ENCODE measurements around the gene NIM1K.

GRCh38 chr5:43236653-43237355 is 44.8 kb downstream of the NIM1K start:
- TF ChIP-seq CTCF (IDR thresholded peaks at IDR 0.05) (no peak), KAT7 (CRISPR knock-in tag; IDR thresholded peaks at IDR 0.05; ENCODE audit: borderline replicate concordance) (no peak), CREB1 (CRISPR knock-in tag; IDR thresholded peaks at IDR 0.05) (no peak), TEAD1 (CRISPR knock-in tag; IDR thresholded peaks at IDR 0.05) (no peak), OVOL2 (CRISPR knock-in tag; IDR thresholded peaks at IDR 0.05; ENCODE audit: borderline replicate concordance) (no peak), CBFB (CRISPR knock-in tag; IDR thresholded peaks at IDR 0.05; ENCODE audit: low read depth) (no peak), PRRX2 (CRISPR knock-in tag; IDR thresholded peaks at IDR 0.05) (no peak)
- TF ChIP-seq, protein P1, sequence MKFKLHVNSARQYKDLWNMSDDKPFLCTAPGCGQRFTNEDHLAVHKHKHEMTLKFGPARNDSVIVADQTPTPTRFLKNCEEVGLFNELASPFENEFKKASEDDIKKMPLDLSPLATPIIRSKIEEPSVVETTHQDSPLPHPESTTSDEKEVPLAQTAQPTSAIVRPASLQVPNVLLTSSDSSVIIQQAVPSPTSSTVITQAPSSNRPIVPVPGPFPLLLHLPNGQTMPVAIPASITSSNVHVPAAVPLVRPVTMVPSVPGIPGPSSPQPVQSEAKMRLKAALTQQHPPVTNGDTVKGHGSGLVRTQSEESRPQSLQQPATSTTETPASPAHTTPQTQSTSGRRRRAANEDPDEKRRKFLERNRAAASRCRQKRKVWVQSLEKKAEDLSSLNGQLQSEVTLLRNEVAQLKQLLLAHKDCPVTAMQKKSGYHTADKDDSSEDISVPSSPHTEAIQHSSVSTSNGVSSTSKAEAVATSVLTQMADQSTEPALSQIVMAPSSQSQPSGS (CRISPR knock-in tag; IDR thresholded peaks at IDR 0.05; ENCODE audit: borderline replicate concordance, low read depth) = no peak
